ENCODE measurements around the gene DAP. TPM values are rescaled to one million over a fixed set of nuclear protein-coding genes. Genes with fewer than 3 reads are reported as not detected.

Gene DAP
- total RNA-seq, 1 experiment from 2014 or later = 95.9 TPM

GRCh38 chr5:10686890-10687289 lies 74.1 kb downstream of the DAP start:
- H3K36me3 ChIP-seq (ENCODE audit: insufficient read depth, low read length, poor library complexity, severe bottlenecking) = peaks cover 6% of the 10 kb centered on the region
- ChIA-PET POLR2A (ENCODE audit: low non-redundant PET) (no interaction called here), CTCF (interaction anchor here (0.6 kb wide), 1 partner anchor 10 kb away, joined by 3 read pairs; no protein-coding TSS in a partner anchor)
- no peaks in the 10 kb centered on the region for H3K27me3 ChIP-seq (replicated peaks; ENCODE audit: insufficient read depth, low read depth, low read length, poor library complexity)
- H3K27ac ChIP-seq (ENCODE audit: low read depth, low read length, poor library complexity, severe bottlenecking) = no peak overlapping the region
- no peak overlapping the region for H3K4me3 ChIP-seq (ENCODE audit: low read depth, low read length, poor library complexity, severe bottlenecking)
- TF ChIP-seq EZH2 (IDR thresholded peaks at IDR 0.05; ENCODE audit: borderline replicate concordance, low read depth, low read length, poor library complexity, severe bottlenecking) = no peak
- TF ChIP-seq CTCF (conservative IDR thresholded peaks at IDR 0.05; ENCODE audit: low read depth, low read length) = no peak
- H3K4me1 ChIP-seq (ENCODE audit: insufficient read depth, low read length, poor library complexity, severe bottlenecking) = no peaks in the 10 kb centered on the region
- no peak for DNase-seq (ENCODE audit: low spot score)
- intact Hi-C loops (cut with micrococcal nuclease; ENCODE audit: unreplicated experiment) = no loop called here
- no peaks in the 10 kb centered on the region for H3K9me3 ChIP-seq (ENCODE audit: low read depth, low read length, poor library complexity, severe bottlenecking)
- BruUV-seq (replicated peaks) = no TSS peak

GRCh38 chr5:10685115-10685521 lies 75.9 kb downstream of the DAP start:
- no peaks in the 10 kb centered on the region for H3K27me3 ChIP-seq (replicated peaks; ENCODE audit: insufficient read depth, low read depth, low read length, poor library complexity)
- TF ChIP-seq EZH2 (IDR thresholded peaks at IDR 0.05; ENCODE audit: borderline replicate concordance, low read depth, low read length, poor library complexity, severe bottlenecking) (no peak), CTCF (conservative IDR thresholded peaks at IDR 0.05; ENCODE audit: low read depth, low read length) (no peak)
- H3K36me3 ChIP-seq (ENCODE audit: insufficient read depth, low read length, poor library complexity, severe bottlenecking) = peaks cover 12% of the 10 kb centered on the region
- H3K27ac ChIP-seq (ENCODE audit: low read depth, low read length, poor library complexity, severe bottlenecking) = no peak overlapping the region
- POLR2A ChIA-PET (ENCODE audit: low non-redundant PET) = no interaction called here
- CTCF ChIA-PET = no interaction called here
- H3K4me3 ChIP-seq (ENCODE audit: low read depth, low read length, poor library complexity, severe bottlenecking) = no peak overlapping the region
- H3K9me3 ChIP-seq (ENCODE audit: low read depth, low read length, poor library complexity, severe bottlenecking) = no peaks in the 10 kb centered on the region
- H3K4me1 ChIP-seq (ENCODE audit: insufficient read depth, low read length, poor library complexity, severe bottlenecking) = no peaks in the 10 kb centered on the region
- intact Hi-C loops (cut with micrococcal nuclease; ENCODE audit: unreplicated experiment) = no loop called here
- BruUV-seq (replicated peaks) = no TSS peak
- peak; percentile 14 for DNase-seq (ENCODE audit: low spot score)

- H3K4me3 ChIP-seq (ENCODE audit: low read depth, low read length, poor library complexity, severe bottlenecking) = no peak overlapping the region
- DNase-seq (ENCODE audit: low spot score) = no peak
- ChIA-PET POLR2A (ENCODE audit: low non-redundant PET) (no interaction called here), CTCF (no interaction called here)
- no peaks in the 10 kb centered on the region for H3K27me3 ChIP-seq (replicated peaks; ENCODE audit: insufficient read depth, low read depth, low read length, poor library complexity)
- no peaks in the 10 kb centered on the region for H3K9me3 ChIP-seq (ENCODE audit: low read depth, low read length, poor library complexity, severe bottlenecking)
- TF ChIP-seq CTCF (conservative IDR thresholded peaks at IDR 0.05; ENCODE audit: low read depth, low read length) = no peak
- TF ChIP-seq EZH2 (IDR thresholded peaks at IDR 0.05; ENCODE audit: borderline replicate concordance, low read depth, low read length, poor library complexity, severe bottlenecking) = no peak
- no peaks in the 10 kb centered on the region for H3K4me1 ChIP-seq (ENCODE audit: insufficient read depth, low read length, poor library complexity, severe bottlenecking)
- no TSS peak for BruUV-seq (replicated peaks)
- H3K36me3 ChIP-seq (ENCODE audit: insufficient read depth, low read length, poor library complexity, severe bottlenecking) = peaks cover 13% of the 10 kb centered on the region
- intact Hi-C loops (cut with micrococcal nuclease; ENCODE audit: unreplicated experiment) = no loop called here
- H3K27ac ChIP-seq (ENCODE audit: low read depth, low read length, poor library complexity, severe bottlenecking) = no peak overlapping the region
Observed at GRCh38 chr5:10684303-10685086, 76.5 kb downstream of the DAP start.

Measured in A673 (cell line).